Fibroblast of villous mesenchyme (primary cell): ENCODE data around the gene MRRF. TPM values are rescaled to one million over a fixed set of nuclear protein-coding genes. Genes with fewer than 3 reads are reported as not detected.

Experiments used
- DNase-seq: peaks from one replicate; pipeline ENCODE4 v3.0.0-alpha.2; 2010; ENCODE audit warnings: low read depth
- H3K4me3 ChIP-seq: 2 replicates; pipeline ENCODE4 v1.5.1; 2011; ENCODE audit warnings: low read depth, mild to moderate bottlenecking, low read length
- CTCF ChIP-seq: IDR thresholded peaks from 2 replicates; pipeline ENCODE4 v1.5.1; 2012; ENCODE audit warnings: low read depth, mild to moderate bottlenecking, low read length; ENCODE audit not compliant: insufficient read depth
- total RNA-seq: library from RNA; depleted of rRNA; stranded (reverse); fragments of >200 nt; gene quantifications from 2 replicates; pipeline ENCODE4 v1.2.3, GENCODE V29; 2012

The MRRF gene
- total RNA-seq, 1 donor = 29.4 TPM

- DNase-seq = no peak
- TF ChIP-seq CTCF = no peak
- no peak overlapping the region for H3K4me3 ChIP-seq
Observed at GRCh38 chr9:122218935-122219855, 45.5 kb upstream of the MRRF start.

GRCh38 chr9:122219856-122220672 lies 44.6 kb upstream of the MRRF start:
- H3K4me3 ChIP-seq = no peak overlapping the region
- peak; percentile 12 for DNase-seq

DNA sequence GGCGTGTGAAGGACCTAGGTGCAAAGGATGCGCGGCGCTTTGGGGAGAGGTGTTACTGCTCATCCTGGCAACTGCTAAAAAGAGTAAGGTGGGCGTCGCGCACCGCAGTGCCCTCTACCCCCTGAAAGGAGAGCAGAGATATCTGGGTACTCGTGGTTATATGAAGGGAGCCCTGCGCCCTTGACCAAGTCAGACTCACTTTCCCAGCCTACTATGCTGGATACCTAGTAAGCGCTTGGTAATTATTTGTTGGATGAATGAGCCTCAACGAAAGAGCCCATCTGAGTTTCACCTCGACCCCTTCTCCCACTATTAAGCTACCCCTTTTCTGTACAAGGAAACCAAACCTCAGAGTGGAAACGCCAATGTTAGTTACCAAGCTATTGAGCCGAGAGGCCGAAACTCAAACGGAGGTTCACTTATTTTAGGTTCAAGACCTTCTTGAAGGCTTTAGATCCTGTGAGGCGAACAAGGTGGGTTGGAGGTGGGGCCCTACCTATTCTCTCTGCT lies 44.0 kb upstream of the MRRF start:
- DNase-seq = no peak
- no peak overlapping the region for H3K4me3 ChIP-seq
- TF ChIP-seq CTCF = no peak

More at GRCh38 chr9:122219856-122220672, 44.6 kb upstream of the MRRF start:
- TF ChIP-seq CTCF = no peak

GRCh38 chr9:122221183-122221811 lies 43.4 kb upstream of the MRRF start:
- no peak for DNase-seq
- H3K4me3 ChIP-seq = no peak overlapping the region
- no peak for TF ChIP-seq CTCF

DNA sequence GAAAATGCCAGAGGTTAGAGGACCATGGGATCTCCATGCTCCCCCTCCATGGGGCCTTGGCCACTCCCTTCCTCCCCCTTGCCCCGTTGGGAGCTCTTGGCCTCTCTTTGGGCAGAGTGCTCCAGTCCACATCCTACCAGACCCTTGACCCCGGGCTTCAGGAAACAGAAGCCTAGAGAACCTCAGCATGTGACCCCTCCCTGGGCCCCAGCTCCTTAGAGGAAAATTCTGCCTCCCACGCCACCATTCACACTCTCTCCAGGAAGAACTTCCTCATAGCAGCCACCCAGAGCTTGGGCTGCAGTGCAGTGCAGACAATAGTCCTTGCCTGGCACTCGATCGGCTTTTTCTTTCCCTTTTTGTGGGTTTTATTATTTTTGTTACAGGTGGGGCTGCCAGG lies 41.9 kb upstream of the MRRF start:
- H3K4me3 ChIP-seq = no peak overlapping the region
- no peak for TF ChIP-seq CTCF
- no peak for DNase-seq

- DNase-seq = no peak
- TF ChIP-seq CTCF = no peak
- H3K4me3 ChIP-seq = no peak overlapping the region
Observed at GRCh38 chr9:122223435-122223834, 41.2 kb upstream of the MRRF start.
